ENCODE results near the gene PTTG1IP.

PTTG1IP gene

GRCh38 chr21:44840771-44841170, 32.7 kb downstream of the PTTG1IP start:
- H3K36me3 ChIP-seq (ENCODE audit: control insufficient read depth in 2 of 2, insufficient read depth in 1 of 2, low read length in 2 of 2), result no peaks in the 10 kb centered on the region
- CTCF ChIA-PET, result interaction anchor here (0.7 kb wide), 1 partner anchor 908 kb away, joined by 3 read pairs; no protein-coding TSS in a partner anchor
- H3K27ac ChIP-seq (ENCODE audit: extremely low read depth, low read depth, low read length), result no peak overlapping the region
- no peak overlapping the region for H3K4me3 ChIP-seq (ENCODE audit: low read depth, low read length)
- POLR2A ChIA-PET, result interaction anchor here (0.7 kb wide), 1 partner anchor 361 kb away, joined by 3 read pairs; no protein-coding TSS in a partner anchor
- no peak for TF ChIP-seq SP7 (tag by site-specific recombination; IDR thresholded peaks at IDR 0.05)
- no peak for TF ChIP-seq HOXD13 (CRISPR knock-in tag; IDR thresholded peaks at IDR 0.05; ENCODE audit: borderline replicate concordance)
- H3K4me1 ChIP-seq (ENCODE audit: control insufficient read depth, insufficient read depth, low read length), result no peaks in the 10 kb centered on the region
- no peaks in the 10 kb centered on the region for H3K9me3 ChIP-seq (ENCODE audit: control insufficient read depth, insufficient read depth, low read depth, low read length)

- no peak overlapping the region for H3K4me3 ChIP-seq (ENCODE audit: low read depth, low read length)
- CTCF ChIA-PET, result no interaction called here
- H3K36me3 ChIP-seq (ENCODE audit: control insufficient read depth in 2 of 2, insufficient read depth in 1 of 2, low read length in 2 of 2), result no peaks in the 10 kb centered on the region
- no peaks in the 10 kb centered on the region for H3K9me3 ChIP-seq (ENCODE audit: control insufficient read depth, insufficient read depth, low read depth, low read length)
- no peak for TF ChIP-seq ZNF580 (tag by site-specific recombination; IDR thresholded peaks at IDR 0.05)
- no peak for TF ChIP-seq ZSCAN16 (tag by site-specific recombination; IDR thresholded peaks at IDR 0.05)
- H3K27ac ChIP-seq (ENCODE audit: extremely low read depth, low read depth, low read length), result no peak overlapping the region
- H3K4me1 ChIP-seq (ENCODE audit: control insufficient read depth, insufficient read depth, low read length), result no peaks in the 10 kb centered on the region
- POLR2A ChIA-PET, result interaction anchor here (0.6 kb wide), 1 partner anchor 16 kb away, joined by 3 read pairs; no protein-coding TSS in a partner anchor
These were observed 34.5 kb downstream of the PTTG1IP start for GRCh38 chr21:44838951-44839350.

- Histone ChIP-seq H3K27ac (ENCODE audit: extremely low read depth, low read depth, low read length) (no peak overlapping the region), H3K4me3 (ENCODE audit: low read depth, low read length) (no peak overlapping the region), H3K4me1 (ENCODE audit: control insufficient read depth, insufficient read depth, low read length) (no peaks in the 10 kb centered on the region), H3K9me3 (ENCODE audit: control insufficient read depth, insufficient read depth, low read depth, low read length) (no peaks in the 10 kb centered on the region), H3K36me3 (ENCODE audit: control insufficient read depth in 2 of 2, insufficient read depth in 1 of 2, low read length in 2 of 2) (no peaks in the 10 kb centered on the region)
- TF ChIP-seq ZBTB21 (tag by site-specific recombination; IDR thresholded peaks at IDR 0.05), result no peak
- TF ChIP-seq ZBTB11 (tag by site-specific recombination; conservative IDR thresholded peaks at IDR 0.05; ENCODE audit: low read depth), result no peak
- no peak for TF ChIP-seq ZNF324 (tag by site-specific recombination; IDR thresholded peaks at IDR 0.05)
- TF ChIP-seq ZNF518A (tag by site-specific recombination; conservative IDR thresholded peaks at IDR 0.05; ENCODE audit: low read depth), result no peak
- TF ChIP-seq, protein P1, sequence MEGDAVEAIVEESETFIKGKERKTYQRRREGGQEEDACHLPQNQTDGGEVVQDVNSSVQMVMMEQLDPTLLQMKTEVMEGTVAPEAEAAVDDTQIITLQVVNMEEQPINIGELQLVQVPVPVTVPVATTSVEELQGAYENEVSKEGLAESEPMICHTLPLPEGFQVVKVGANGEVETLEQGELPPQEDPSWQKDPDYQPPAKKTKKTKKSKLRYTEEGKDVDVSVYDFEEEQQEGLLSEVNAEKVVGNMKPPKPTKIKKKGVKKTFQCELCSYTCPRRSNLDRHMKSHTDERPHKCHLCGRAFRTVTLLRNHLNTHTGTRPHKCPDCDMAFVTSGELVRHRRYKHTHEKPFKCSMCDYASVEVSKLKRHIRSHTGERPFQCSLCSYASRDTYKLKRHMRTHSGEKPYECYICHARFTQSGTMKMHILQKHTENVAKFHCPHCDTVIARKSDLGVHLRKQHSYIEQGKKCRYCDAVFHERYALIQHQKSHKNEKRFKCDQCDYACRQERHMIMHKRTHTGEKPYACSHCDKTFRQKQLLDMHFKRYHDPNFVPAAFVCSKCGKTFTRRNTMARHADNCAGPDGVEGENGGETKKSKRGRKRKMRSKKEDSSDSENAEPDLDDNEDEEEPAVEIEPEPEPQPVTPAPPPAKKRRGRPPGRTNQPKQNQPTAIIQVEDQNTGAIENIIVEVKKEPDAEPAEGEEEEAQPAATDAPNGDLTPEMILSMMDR (tag by site-specific recombination; IDR thresholded peaks at IDR 0.05), result peak; percentile 23; the same call in 1 of the 2 replicates
- TF ChIP-seq KLF8 (tag by site-specific recombination; IDR thresholded peaks at IDR 0.05), result 0 out of 2 replicates have a peak, but pooled peaks have one; percentile 24
- no peak for TF ChIP-seq BCL11A (tag by site-specific recombination; IDR thresholded peaks at IDR 0.05; ENCODE audit: low read depth)
- TF ChIP-seq KLF1 (tag by site-specific recombination; IDR thresholded peaks at IDR 0.05), result peak; percentile 91
- ChIA-PET POLR2A (interaction anchor here (0.7 kb wide), 1 partner anchor 32 kb away, joined by 3 read pairs; no protein-coding TSS in a partner anchor), CTCF (no interaction called here)
These were observed 35.2 kb downstream of the PTTG1IP start for GRCh38 chr21:44838039-44838895.

Data from HEK293 (cell line).